ENCODE data around the gene RFPL2.

DNA sequence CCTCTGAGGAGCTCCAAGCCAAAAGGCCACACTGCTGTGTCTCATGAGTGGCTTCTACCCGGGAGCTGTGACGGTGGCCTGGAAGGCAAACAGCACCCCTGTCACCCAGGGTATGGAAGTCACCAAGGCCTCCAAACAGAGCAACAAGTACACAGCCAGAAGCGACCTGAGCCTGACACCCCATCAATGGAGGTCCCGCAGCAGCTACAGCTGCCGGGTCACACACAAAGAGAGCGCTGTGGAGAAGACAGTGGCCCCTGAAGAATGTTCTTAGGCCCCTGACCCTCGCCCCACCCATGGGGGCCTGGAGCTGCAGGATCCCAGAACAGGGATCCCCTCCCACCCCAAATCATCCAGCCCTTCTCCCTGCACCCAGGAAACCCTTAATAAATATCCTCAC is 4.9 kb downstream of the RFPL2 start:
- no peak for TF ChIP-seq PRDM15 (CRISPR knock-in tag; IDR thresholded peaks at IDR 0.05)
- no peak for TF ChIP-seq FOXJ3 (CRISPR knock-in tag; IDR thresholded peaks at IDR 0.05; ENCODE audit: borderline replicate concordance)
- TF ChIP-seq MXD4 (CRISPR knock-in tag; IDR thresholded peaks at IDR 0.05; ENCODE audit: borderline replicate concordance) = no peak
- no peak for TF ChIP-seq CTCF (IDR thresholded peaks at IDR 0.05)
- no peak for TF ChIP-seq SP1 (CRISPR knock-in tag; conservative IDR thresholded peaks at IDR 0.05)
- no peak for TF ChIP-seq ZNF121 (CRISPR knock-in tag; IDR thresholded peaks at IDR 0.05)
- no peak for TF ChIP-seq JUN (CRISPR knock-in tag; IDR thresholded peaks at IDR 0.05)
- TF ChIP-seq PREB (CRISPR knock-in tag; IDR thresholded peaks at IDR 0.05; ENCODE audit: borderline replicate concordance) = no peak

Measured in WTC11 (cell line).